ENCODE measurements around the gene CYTH1. TPM values are rescaled to one million over a fixed set of nuclear protein-coding genes. Genes with fewer than 3 reads are reported as not detected.
A peak's percentile ranks its signal among the peaks of the same experiment; 100 is the strongest.

Gene CYTH1
- total and polyA plus RNA-seq, 10 of the 15 experiments (the other 5 are each of a cell fraction or from before 2014, with no cell fraction given): 6.6 to 188 (median 145) TPM

DNA sequence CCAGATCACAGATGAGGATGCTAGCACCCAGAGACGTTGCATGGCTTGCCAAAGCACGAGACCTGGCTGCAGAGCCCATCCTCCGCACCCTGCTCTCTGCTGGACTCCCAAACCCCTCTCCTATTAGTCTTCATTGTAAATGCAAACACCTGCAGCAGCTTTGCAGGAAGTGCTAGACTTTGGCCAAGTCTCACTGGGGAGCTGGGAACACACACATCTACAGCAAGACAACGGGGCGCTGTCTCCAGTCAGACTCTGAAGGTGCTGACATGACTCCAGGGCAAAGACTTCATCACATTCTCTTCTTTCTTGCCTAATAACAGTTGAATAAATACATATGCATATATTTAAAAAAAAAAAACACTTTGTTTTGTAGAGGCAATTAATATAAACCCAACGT lies 43.8 kb downstream of the CYTH1 start:
- DNase-seq (ENCODE audit: low read depth, low spot score) (no peak), ATAC-seq (no peak), FAIRE-seq (no peak)
- Histone ChIP-seq H3K4me3 (no peak overlapping the region), H3K36me3 (ENCODE audit: control insufficient read depth in 2 of 2, insufficient read depth in 2 of 2, low read length in 1 of 2) (peaks cover 7% of the 10 kb centered on the region in 2 experiments), H3K79me2 (ENCODE audit: control insufficient read depth, insufficient read depth, low read length) (peaks cover 98% of the 10 kb centered on the region), H3K27me3 (replicated peaks in 1 of 2; ENCODE audit: control insufficient read depth in 2 of 2, insufficient read depth in 2 of 2, low read length in 1 of 2) (no peaks in the 10 kb centered on the region), H3K4me1 (ENCODE audit: control insufficient read depth, insufficient read depth, low read length) (peaks cover 56% of the 10 kb centered on the region), H3K9me3 (replicated peaks; ENCODE audit: control insufficient read depth, insufficient read depth, low read length) (no peaks in the 10 kb centered on the region), H4K20me1 (ENCODE audit: control insufficient read depth, insufficient read depth) (no peaks in the 10 kb centered on the region; the same call in 1 of the 2 replicates), H3K27ac (ENCODE audit: control insufficient read depth, insufficient read depth) (peak overlapping the region; percentile 91), H3K4me2 (ENCODE audit: control insufficient read depth, insufficient read depth) (peak overlapping the region; percentile 89), H3K9ac (ENCODE audit: control insufficient read depth, insufficient read depth, low read length) (no peak overlapping the region), H2AFZ (ENCODE audit: control insufficient read depth, low read depth, low read length) (no peak overlapping the region)
- WGBS (ENCODE audit: insufficient coverage, insufficient replicate concordance, low lambda C conversion rate, missing lambda C conversion rate): 44% methylated on average over 6 of the region's 6 CpGs
- ChIA-PET SMC1A (ENCODE audit: uncharacterized antibody, unreplicated experiment) (interaction anchor here (0.7 to 20.6 kb wide), 9 partner anchors 8 to 43 kb away, joined by 3 to 490 read pairs (median 19); no protein-coding TSS in a partner anchor), RAD21 (ENCODE audit: unreplicated experiment) (interaction anchor here (0.6 to 20.3 kb wide), 5 partner anchors 10 to 42 kb away, joined by 3 to 537 read pairs (median 9); no protein-coding TSS in a partner anchor), POLR2A (interaction anchor here (0.5 to 21.4 kb wide), 9 partner anchors 10 to 102 kb away, joined by 3 to 384 read pairs (median 5); partner anchors contain the start of gene USP36), CTCF (interaction anchor here (0.8 to 11.7 kb wide), 7 partner anchors 9 to 42 kb away, joined by 3 to 85 read pairs (median 35); no protein-coding TSS in a partner anchor)
- no TSS peak for BruUV-seq (replicated peaks)
- in situ Hi-C loops (cut with MboI) (no loop called here), intact Hi-C loops (cut with micrococcal nuclease; ENCODE audit: unreplicated experiment) (no loop called here)
- no peak for TF ChIP-seq NBN (IDR thresholded peaks at IDR 0.05)
- no peak for TF ChIP-seq SUZ12 (IDR thresholded peaks at IDR 0.05; ENCODE audit: unreplicated experiment)

- Histone ChIP-seq H3K36me3 (ENCODE audit: control insufficient read depth in 2 of 2, insufficient read depth in 2 of 2, low read length in 1 of 2) (peaks cover 6 to 7% of the 10 kb centered on the region in 2 experiments), H3K27ac (ENCODE audit: control insufficient read depth, insufficient read depth) (peak overlapping the region; percentile 92), H3K4me3 (peak overlapping the region; percentile 84; the same call in 1 of the 2 replicates), H3K79me2 (ENCODE audit: control insufficient read depth, insufficient read depth, low read length) (peaks cover 99% of the 10 kb centered on the region), H3K4me2 (ENCODE audit: control insufficient read depth, insufficient read depth) (peak overlapping the region; percentile 97), H3K4me1 (ENCODE audit: control insufficient read depth, insufficient read depth, low read length) (peaks cover 52% of the 10 kb centered on the region), H2AFZ (ENCODE audit: control insufficient read depth, low read depth, low read length) (no peak overlapping the region), H3K27me3 (replicated peaks in 1 of 2; ENCODE audit: control insufficient read depth in 2 of 2, insufficient read depth in 2 of 2, low read length in 1 of 2) (no peaks in the 10 kb centered on the region), H4K20me1 (ENCODE audit: control insufficient read depth, insufficient read depth) (no peaks in the 10 kb centered on the region; the same call in 1 of the 2 replicates), H3K9me3 (replicated peaks; ENCODE audit: control insufficient read depth, insufficient read depth, low read length) (no peaks in the 10 kb centered on the region), H3K9ac (ENCODE audit: control insufficient read depth, insufficient read depth, low read length) (peak overlapping the region; percentile 84)
- 0% methylated on average over 2 of the region's 2 CpGs for WGBS (ENCODE audit: insufficient coverage, insufficient replicate concordance, low lambda C conversion rate, missing lambda C conversion rate)
- DNase-seq (ENCODE audit: low read depth, low spot score) (no peak), FAIRE-seq (no peak), ATAC-seq (no peak)
- RAD21 ChIA-PET (ENCODE audit: unreplicated experiment): interaction anchor here (0.6 to 20.3 kb wide), 10 partner anchors 11 to 240 kb away, joined by 3 to 537 read pairs (median 14); no protein-coding TSS in a partner anchor
- in situ Hi-C loops (cut with MboI) (no loop called here), intact Hi-C loops (cut with micrococcal nuclease; ENCODE audit: unreplicated experiment) (loop anchor here (2.0 kb wide), 1 partner anchor 29 kb away; no protein-coding TSS in a partner anchor)
- CTCF ChIA-PET: interaction anchor here (0.9 to 11.7 kb wide), 12 partner anchors 9 to 240 kb away, joined by 3 to 85 read pairs (median 6); no protein-coding TSS in a partner anchor
- TSS peak; percentile 56 for BruUV-seq (replicated peaks)
- SMC1A ChIA-PET (ENCODE audit: uncharacterized antibody, unreplicated experiment): interaction anchor here (0.7 to 20.6 kb wide), 15 partner anchors 7 to 92 kb away, joined by 3 to 490 read pairs (median 5); no protein-coding TSS in a partner anchor
- POLR2A ChIA-PET: interaction anchor here (0.7 to 21.4 kb wide), 11 partner anchors 9 to 42 kb away, joined by 3 to 384 read pairs (median 7); no protein-coding TSS in a partner anchor
- no peak for TF ChIP-seq STAT3 (IDR thresholded peaks at IDR 0.05; ENCODE audit: low read depth, low read length)
- no peak for TF ChIP-seq NFYA (IDR thresholded peaks at IDR 0.05; ENCODE audit: borderline replicate concordance, low read depth, low read length)
- no peak for TF ChIP-seq BCL11A (IDR thresholded peaks at IDR 0.05; ENCODE audit: low read depth, low read length)
- no peak for TF ChIP-seq RAD21 (IDR thresholded peaks at IDR 0.05; ENCODE audit: insufficient read depth, low read depth, low read length)
- TF ChIP-seq CREB1 (IDR thresholded peaks at IDR 0.05; ENCODE audit: low read depth): peak; percentile 80; the same call in 1 of the 2 replicates
- peak; percentile 64; the same call in 1 of the 2 replicates for TF ChIP-seq CREM (IDR thresholded peaks at IDR 0.05; ENCODE audit: low read depth)
- TF ChIP-seq YY1 (IDR thresholded peaks at IDR 0.05; ENCODE audit: low read depth, low read length): no peak
- TF ChIP-seq RBBP5 (conservative IDR thresholded peaks at IDR 0.05): no peak
- TF ChIP-seq KAT2A (conservative IDR thresholded peaks at IDR 0.05; ENCODE audit: control insufficient read depth, low read depth, low read length): no peak
- TF ChIP-seq SMAD5 (IDR thresholded peaks at IDR 0.05; ENCODE audit: low read depth): no peak
- no peak for TF ChIP-seq RELB (IDR thresholded peaks at IDR 0.05; ENCODE audit: low read depth)
- TF ChIP-seq POLR2AphosphoS2 (IDR thresholded peaks at IDR 0.05; ENCODE audit: low read depth, low read length): no peak
- TF ChIP-seq TAF1 (IDR thresholded peaks at IDR 0.05; ENCODE audit: borderline replicate concordance, low read depth, low read length): no peak
- TF ChIP-seq ASH2L (IDR thresholded peaks at IDR 0.05; ENCODE audit: borderline replicate concordance, low read depth): no peak
- no peak for TF ChIP-seq NFYB (IDR thresholded peaks at IDR 0.05; ENCODE audit: insufficient read depth, low read depth, low read length)
- no peak for TF ChIP-seq SREBF2 (IDR thresholded peaks at IDR 0.05; ENCODE audit: low read length)
These were observed 44.7 kb downstream of the CYTH1 start for GRCh38 chr17:78737332-78737731.

Data from GM12878 (cell line).